Neural progenitor cell (in vitro differentiated cells): Measurements from ENCODE around the gene APOBEC3A.

Source experiments
- EZH2 ChIP-seq: fragments of 200-600 bp; sonication (generic); IDR thresholded peaks from 2 replicates; pipeline ENCODE4 v1.6.1; 2017; ENCODE audit warnings: antibody characterized with exemption, mild to moderate bottlenecking, moderate library complexity
- EZH2phosphoT487 ChIP-seq: fragments of 200-600 bp; sonication (generic); IDR thresholded peaks from 2 replicates; pipeline ENCODE4 v1.6.1; 2017; ENCODE audit warnings: antibody characterized with exemption
- TF ChIP-seq, protein P1 (sequence below): fragments of 200-600 bp; sonication (generic); IDR thresholded peaks from 2 replicates; pipeline ENCODE4 v1.5.1; 2017; ENCODE audit warnings: antibody characterized with exemption, mild to moderate bottlenecking

DNA sequence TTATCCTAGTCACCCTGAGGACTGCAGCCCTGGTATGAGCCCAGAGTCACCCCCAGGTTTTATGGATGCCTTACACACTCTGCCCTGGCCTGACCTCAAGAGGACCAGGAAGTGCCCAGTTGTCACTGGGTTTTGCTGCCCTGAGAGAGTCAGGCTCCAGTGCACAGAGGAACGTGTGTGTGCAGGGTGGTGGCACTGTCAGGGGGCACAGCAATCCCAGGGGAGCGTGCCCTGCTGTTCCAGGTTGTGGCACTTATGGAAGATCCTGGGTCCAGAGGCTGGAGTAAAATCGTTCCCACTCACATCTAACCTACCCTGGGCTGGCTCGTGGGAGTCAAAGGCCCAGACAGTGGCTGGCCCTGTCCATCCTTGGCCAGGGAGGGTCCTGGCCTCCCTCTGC is 7.6 kb downstream of the APOBEC3A start:
- TF ChIP-seq, protein P1, sequence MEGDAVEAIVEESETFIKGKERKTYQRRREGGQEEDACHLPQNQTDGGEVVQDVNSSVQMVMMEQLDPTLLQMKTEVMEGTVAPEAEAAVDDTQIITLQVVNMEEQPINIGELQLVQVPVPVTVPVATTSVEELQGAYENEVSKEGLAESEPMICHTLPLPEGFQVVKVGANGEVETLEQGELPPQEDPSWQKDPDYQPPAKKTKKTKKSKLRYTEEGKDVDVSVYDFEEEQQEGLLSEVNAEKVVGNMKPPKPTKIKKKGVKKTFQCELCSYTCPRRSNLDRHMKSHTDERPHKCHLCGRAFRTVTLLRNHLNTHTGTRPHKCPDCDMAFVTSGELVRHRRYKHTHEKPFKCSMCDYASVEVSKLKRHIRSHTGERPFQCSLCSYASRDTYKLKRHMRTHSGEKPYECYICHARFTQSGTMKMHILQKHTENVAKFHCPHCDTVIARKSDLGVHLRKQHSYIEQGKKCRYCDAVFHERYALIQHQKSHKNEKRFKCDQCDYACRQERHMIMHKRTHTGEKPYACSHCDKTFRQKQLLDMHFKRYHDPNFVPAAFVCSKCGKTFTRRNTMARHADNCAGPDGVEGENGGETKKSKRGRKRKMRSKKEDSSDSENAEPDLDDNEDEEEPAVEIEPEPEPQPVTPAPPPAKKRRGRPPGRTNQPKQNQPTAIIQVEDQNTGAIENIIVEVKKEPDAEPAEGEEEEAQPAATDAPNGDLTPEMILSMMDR: no peak
- TF ChIP-seq EZH2: no peak
- no peak for TF ChIP-seq EZH2phosphoT487
